GM18909 (cell line): ENCODE measurements around the gene DNAJC22.
"Not testable (repeated sequence)": the region's sequence is repeated elsewhere in the genome, so short reads cannot be mapped to it uniquely, and the experiment has no call there.

Source experiments
- ATAC-seq: cut with Tn5 transposase; IDR thresholded peaks from one replicate; pipeline ENCODE4 v1.9.1; 2021; ENCODE audit warnings: mild to moderate bottlenecking; ENCODE audit not compliant: unreplicated experiment, poor library complexity

The DNAJC22 gene

GRCh38 chr12:49346659-49347310, at the start of gene DNAJC22:
TSS of gene DNAJC22 (plus strand) at chr12:49346888. CDS start at chr12:49348873, 1,985 bp downstream.
- ATAC-seq, result no peak

GRCh38 chr12:49297695-49298060, 49.0 kb upstream of the DNAJC22 start:
- ATAC-seq, result no peak

GRCh38 chr12:49298160-49298559, 48.5 kb upstream of the DNAJC22 start:
- ATAC-seq, result no peak

- ATAC-seq, result no peak
Measured at GRCh38 chr12:49301760-49302159, 44.9 kb upstream of the DNAJC22 start.

- ATAC-seq, result no peak
Measured at GRCh38 chr12:49304161-49304560, 42.5 kb upstream of the DNAJC22 start.

GRCh38 chr12:49305762-49306510, 40.8 kb upstream of the DNAJC22 start:
- ATAC-seq, result no peak

GRCh38 chr12:49309386-49309785, 37.3 kb upstream of the DNAJC22 start:
- ATAC-seq, result no peak

- ATAC-seq, result not testable (repeated sequence)
Measured at GRCh38 chr12:49310451-49311000, 36.2 kb upstream of the DNAJC22 start.

GRCh38 chr12:49314811-49315210, 31.9 kb upstream of the DNAJC22 start:
- no peak for ATAC-seq

GRCh38 chr12:49317118-49317517, 29.6 kb upstream of the DNAJC22 start:
- ATAC-seq, result not testable (repeated sequence)

- not testable (repeated sequence) for ATAC-seq
Measured at GRCh38 chr12:49320411-49321103, 26.1 kb upstream of the DNAJC22 start.

- no peak for ATAC-seq
Measured at GRCh38 chr12:49322367-49322707, 24.4 kb upstream of the DNAJC22 start.

- ATAC-seq, result peak; percentile 98
Measured at GRCh38 chr12:49322708-49323523, 23.8 kb upstream of the DNAJC22 start, which contains the start of gene TROAP. TSS of gene TROAP (plus strand) at chr12:49323255. CDS start at chr12:49323609, 354 bp downstream.

- ATAC-seq, result no peak
Measured at GRCh38 chr12:49323524-49324097, 23.1 kb upstream of the DNAJC22 start.

- ATAC-seq, result no peak
Measured at GRCh38 chr12:49325606-49326005, 21.1 kb upstream of the DNAJC22 start.

GRCh38 chr12:49327368-49327767, 19.3 kb upstream of the DNAJC22 start:
- no peak for ATAC-seq

GRCh38 chr12:49327887-49328286, 18.8 kb upstream of the DNAJC22 start:
- no peak for ATAC-seq

GRCh38 chr12:49328816-49329215, 17.9 kb upstream of the DNAJC22 start:
- ATAC-seq, result no peak

GRCh38 chr12:49330032-49330619, 16.6 kb upstream of the DNAJC22 start:
- no peak for ATAC-seq
